ENCODE data around the gene MYOC.
A peak's percentile ranks its signal among the peaks of the same experiment; 100 is the strongest.
"Not testable (repeated sequence)": the region's sequence is repeated elsewhere in the genome, so short reads cannot be mapped to it uniquely, and the experiment has no call there.

Gene MYOC

GRCh38 chr1:171652234-171652822 lies at the start of gene MYOC:
TSS of gene MYOC (minus strand) at chr1:171652688. CDS start at chr1:171652611, 77 bp downstream.
- DNase-seq (ENCODE audit: low read depth in 2 of 2): no peak

- DNase-seq (ENCODE audit: low read depth in 2 of 2): no peak
Observed at GRCh38 chr1:171699531-171699930, 47.0 kb upstream of the MYOC start.

- DNase-seq (ENCODE audit: low read depth in 2 of 2): not testable (repeated sequence)
Observed at GRCh38 chr1:171695772-171696171, 43.3 kb upstream of the MYOC start.

GRCh38 chr1:171693541-171693940 lies 41.1 kb upstream of the MYOC start:
- not testable (repeated sequence) for DNase-seq (ENCODE audit: low read depth in 2 of 2)

GRCh38 chr1:171683870-171684269 lies 31.4 kb upstream of the MYOC start:
- DNase-seq (ENCODE audit: low read depth in 2 of 2): no peak

GRCh38 chr1:171680339-171680738 lies 27.9 kb upstream of the MYOC start:
- no peak for DNase-seq (ENCODE audit: low read depth in 2 of 2)

GRCh38 chr1:171676823-171677222 lies 24.3 kb upstream of the MYOC start:
- no peak for DNase-seq (ENCODE audit: low read depth in 2 of 2)

GRCh38 chr1:171674431-171675405 lies 22.2 kb upstream of the MYOC start:
- no peak for DNase-seq (ENCODE audit: low read depth in 2 of 2)

GRCh38 chr1:171670739-171671138 lies 18.3 kb upstream of the MYOC start:
- DNase-seq (ENCODE audit: low read depth in 2 of 2): no peak

GRCh38 chr1:171668372-171668771 lies 15.9 kb upstream of the MYOC start:
- DNase-seq (ENCODE audit: low read depth in 2 of 2): no peak

- no peak for DNase-seq (ENCODE audit: low read depth in 2 of 2)
Observed at GRCh38 chr1:171666114-171666769, 13.8 kb upstream of the MYOC start.

GRCh38 chr1:171664976-171665375 lies 12.5 kb upstream of the MYOC start:
- DNase-seq (ENCODE audit: low read depth in 2 of 2): no peak

GRCh38 chr1:171663854-171664575 lies 11.5 kb upstream of the MYOC start:
- no peak for DNase-seq (ENCODE audit: low read depth in 2 of 2)

GRCh38 chr1:171663036-171663853 lies 10.8 kb upstream of the MYOC start:
- no peak for DNase-seq (ENCODE audit: low read depth in 2 of 2)

GRCh38 chr1:171661076-171661650 lies 8.7 kb upstream of the MYOC start:
- no peak for DNase-seq (ENCODE audit: low read depth in 2 of 2)

- not testable (repeated sequence) for DNase-seq (ENCODE audit: low read depth in 2 of 2)
Observed at GRCh38 chr1:171656206-171656605, 3.7 kb upstream of the MYOC start.

- no peak for DNase-seq (ENCODE audit: low read depth in 2 of 2)
Observed at GRCh38 chr1:171655746-171656116, 3.2 kb upstream of the MYOC start.

GRCh38 chr1:171654942-171655745 lies 2.7 kb upstream of the MYOC start:
- peak; percentile 57 to 71 for DNase-seq (ENCODE audit: low read depth in 2 of 2)

- no peak for DNase-seq (ENCODE audit: low read depth in 2 of 2)
Observed at GRCh38 chr1:171654201-171654941, 1.9 kb upstream of the MYOC start.

Measured in activated CD4-positive, alpha-beta T cell treated with anti-CD3 and anti-CD28 coated beads for 24 hours (primary cell).